Measurements from ENCODE around the gene EFNA4. TPM values are rescaled to one million over a fixed set of nuclear protein-coding genes. Genes with fewer than 3 reads are reported as not detected.
A peak's percentile ranks its signal among the peaks of the same experiment; 100 is the strongest.

Gene EFNA4
- total and polyA plus RNA-seq, 9 of the 15 experiments (the other 6 are each of a cell fraction or from before 2014, with no cell fraction given) = 0.68 to 7.4 (median 6.1) TPM

GRCh38 chr1:155050560-155051341, 12.8 kb upstream of the EFNA4 start, which contains the start of gene ADAM15 (continued):
- TF ChIP-seq SLC30A9 (CRISPR knock-in tag; IDR thresholded peaks at IDR 0.05) = no peak
- TF ChIP-seq SIX5 (IDR thresholded peaks at IDR 0.05; ENCODE audit: borderline replicate concordance in 1 of 2, insufficient read depth in 1 of 2, low read depth in 1 of 2, low read length in 2 of 2) = no peak
- no peak for TF ChIP-seq FOXK2 (conservative IDR thresholded peaks at IDR 0.05 in 1 of 2, IDR thresholded peaks at IDR 0.05 in 1 of 2; ENCODE audit: low read depth in 2 of 2)
- TF ChIP-seq EZH2 (IDR thresholded peaks at IDR 0.05; ENCODE audit: borderline replicate concordance, low read depth, low read length) = no peak
- TF ChIP-seq ZFP36 (IDR thresholded peaks at IDR 0.05; ENCODE audit: low read depth, low read length, partially characterized antibody) = no peak
- TF ChIP-seq ZNF778 (CRISPR knock-in tag; IDR thresholded peaks at IDR 0.05) = no peak
- TF ChIP-seq GTF2E2 (tag; IDR thresholded peaks at IDR 0.05) = no peak; the same call in 1 of the 2 replicates
- no peak for TF ChIP-seq RBM15 (IDR thresholded peaks at IDR 0.05; ENCODE audit: insufficient read depth, low read length)
- peak; percentile 44 for TF ChIP-seq RBM22 (IDR thresholded peaks at IDR 0.05; ENCODE audit: low read depth, low read length, poor library complexity, severe bottlenecking)
- no peak for TF ChIP-seq ZNF445 (CRISPR knock-in tag; IDR thresholded peaks at IDR 0.05; ENCODE audit: low read depth)
- peak; percentile 79 to 83 for TF ChIP-seq NRF1 (conservative IDR thresholded peaks at IDR 0.05 in 1 of 2, IDR thresholded peaks at IDR 0.05 in 1 of 2)
- TF ChIP-seq ZNF444 (CRISPR knock-in tag; IDR thresholded peaks at IDR 0.05) = no peak
- TF ChIP-seq, protein P1, sequence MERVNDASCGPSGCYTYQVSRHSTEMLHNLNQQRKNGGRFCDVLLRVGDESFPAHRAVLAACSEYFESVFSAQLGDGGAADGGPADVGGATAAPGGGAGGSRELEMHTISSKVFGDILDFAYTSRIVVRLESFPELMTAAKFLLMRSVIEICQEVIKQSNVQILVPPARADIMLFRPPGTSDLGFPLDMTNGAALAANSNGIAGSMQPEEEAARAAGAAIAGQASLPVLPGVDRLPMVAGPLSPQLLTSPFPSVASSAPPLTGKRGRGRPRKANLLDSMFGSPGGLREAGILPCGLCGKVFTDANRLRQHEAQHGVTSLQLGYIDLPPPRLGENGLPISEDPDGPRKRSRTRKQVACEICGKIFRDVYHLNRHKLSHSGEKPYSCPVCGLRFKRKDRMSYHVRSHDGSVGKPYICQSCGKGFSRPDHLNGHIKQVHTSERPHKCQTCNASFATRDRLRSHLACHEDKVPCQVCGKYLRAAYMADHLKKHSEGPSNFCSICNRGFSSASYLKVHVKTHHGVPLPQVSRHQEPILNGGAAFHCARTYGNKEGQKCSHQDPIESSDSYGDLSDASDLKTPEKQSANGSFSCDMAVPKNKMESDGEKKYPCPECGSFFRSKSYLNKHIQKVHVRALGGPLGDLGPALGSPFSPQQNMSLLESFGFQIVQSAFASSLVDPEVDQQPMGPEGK (CRISPR knock-in tag; IDR thresholded peaks at IDR 0.05; ENCODE audit: borderline replicate concordance) = no peak
- no peak for TF ChIP-seq PTRF (tag; IDR thresholded peaks at IDR 0.05)
- no peak for TF ChIP-seq THRA (IDR thresholded peaks at IDR 0.05)
- TF ChIP-seq MITF (IDR thresholded peaks at IDR 0.05) = peak; percentile 28; the same call in 1 of the 2 replicates
- no peak for TF ChIP-seq HNRNPH1 (optimal IDR thresholded peaks at IDR 0.05; ENCODE audit: low read depth, low read length)
- no peak for TF ChIP-seq ZNF316 (IDR thresholded peaks at IDR 0.05)
- TF ChIP-seq, protein P2, sequence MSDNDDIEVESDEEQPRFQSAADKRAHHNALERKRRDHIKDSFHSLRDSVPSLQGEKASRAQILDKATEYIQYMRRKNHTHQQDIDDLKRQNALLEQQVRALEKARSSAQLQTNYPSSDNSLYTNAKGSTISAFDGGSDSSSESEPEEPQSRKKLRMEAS (CRISPR knock-in tag; IDR thresholded peaks at IDR 0.05) = peak; percentile 90
- TF ChIP-seq POLR2AphosphoS5 (IDR thresholded peaks at IDR 0.05; ENCODE audit: control insufficient read depth, insufficient read depth, low read depth, low read length) = no peak
- no peak for TF ChIP-seq FOS (IDR thresholded peaks at IDR 0.05; ENCODE audit: extremely low read depth, insufficient read length)
- no peak for TF ChIP-seq PURB (CRISPR knock-in tag; IDR thresholded peaks at IDR 0.05; ENCODE audit: low read depth)
- TF ChIP-seq PCBP1 (IDR thresholded peaks at IDR 0.05; ENCODE audit: low read depth, low read length, poor library complexity, severe bottlenecking) = no peak
- no peak for TF ChIP-seq MTA2 (IDR thresholded peaks at IDR 0.05; ENCODE audit: low read depth)

Measured in K562 (cell line).